ENCODE results near the gene CDH6.

Gene CDH6
- total RNA-seq, result 0 reads per million in 4 donors

DNA sequence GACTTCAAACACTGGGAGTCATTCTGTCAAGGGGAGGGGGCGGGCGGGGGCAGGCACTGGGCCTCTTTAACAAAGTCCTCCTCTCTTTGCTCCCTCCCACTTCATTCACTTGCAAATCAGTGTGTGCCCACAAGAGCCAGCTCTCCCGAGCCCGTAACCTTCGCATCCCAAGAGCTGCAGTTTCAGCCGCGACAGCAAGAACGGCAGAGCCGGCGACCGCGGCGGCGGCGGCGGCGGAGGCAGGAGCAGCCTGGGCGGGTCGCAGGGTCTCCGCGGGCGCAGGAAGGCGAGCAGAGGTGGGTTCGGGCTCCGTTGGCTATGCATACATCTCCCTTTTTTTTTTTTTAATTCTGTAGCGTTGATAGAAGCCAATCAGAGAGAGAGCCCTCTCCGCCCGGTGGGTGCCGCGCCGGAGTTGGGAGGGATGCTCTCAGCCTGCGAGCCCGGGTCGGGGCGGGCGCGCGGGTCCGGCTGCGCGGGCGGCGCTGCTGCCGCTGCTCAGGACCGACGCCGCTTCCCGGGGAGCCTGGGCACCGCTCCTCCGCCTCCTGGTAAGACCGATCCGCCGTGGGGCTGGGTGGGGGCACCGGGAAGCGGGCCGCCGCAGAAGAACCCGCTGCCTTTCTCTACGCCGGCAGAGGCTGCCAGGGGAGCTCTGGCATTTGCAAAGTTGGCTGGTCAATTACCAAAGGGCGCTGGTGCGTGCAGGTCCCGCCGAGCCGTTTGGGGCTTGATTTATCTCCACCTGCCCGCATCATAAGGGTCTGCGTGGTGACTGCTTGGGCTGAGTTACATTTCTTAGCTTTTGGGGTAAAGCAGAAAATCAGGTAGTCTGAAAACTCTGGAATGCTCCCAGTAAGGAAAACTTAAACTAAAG is at the start of gene CDH6:
TSS of gene CDH6 (plus strand) at position 96 of the 877 bp plus-strand sequence. CDS start 73,788 bp downstream, outside the sequence.
- no peak for DNase-seq

GRCh38 chr5:31144364-31144763 is 49.1 kb upstream of the CDH6 start:
- DNase-seq, result no peak

- no peak for DNase-seq
Observed at GRCh38 chr5:31148959-31149475, 44.5 kb upstream of the CDH6 start.

- DNase-seq, result no peak
Observed at GRCh38 chr5:31153521-31153920, 40.0 kb upstream of the CDH6 start.

DNA sequence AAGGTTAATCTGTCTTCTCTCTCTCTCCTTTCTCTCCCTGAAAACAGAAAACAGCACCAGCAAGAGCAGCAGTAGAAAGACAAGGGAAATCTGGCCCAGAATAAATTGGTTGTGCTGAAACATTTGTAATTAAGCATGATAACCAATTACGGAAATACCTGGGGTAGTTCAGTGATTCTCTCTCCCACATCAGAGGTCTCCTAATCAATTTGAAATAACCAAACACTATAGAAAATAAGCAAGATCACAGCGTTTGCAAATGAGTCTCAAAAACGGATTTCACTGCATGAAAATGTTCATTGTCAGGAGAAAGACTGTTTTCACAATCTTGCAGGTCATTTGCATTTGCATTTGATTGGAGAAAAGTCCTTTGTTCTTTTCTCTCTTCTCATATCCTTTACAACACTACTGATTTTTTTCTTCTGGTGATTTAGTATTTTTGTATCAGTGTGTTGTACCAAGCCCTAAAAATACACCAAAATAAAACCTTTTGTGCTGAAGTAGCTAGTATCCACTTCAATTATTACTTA is 36.8 kb upstream of the CDH6 start:
- DNase-seq, result no peak

GRCh38 chr5:31157720-31158119 is 35.8 kb upstream of the CDH6 start:
- no peak for DNase-seq

DNA sequence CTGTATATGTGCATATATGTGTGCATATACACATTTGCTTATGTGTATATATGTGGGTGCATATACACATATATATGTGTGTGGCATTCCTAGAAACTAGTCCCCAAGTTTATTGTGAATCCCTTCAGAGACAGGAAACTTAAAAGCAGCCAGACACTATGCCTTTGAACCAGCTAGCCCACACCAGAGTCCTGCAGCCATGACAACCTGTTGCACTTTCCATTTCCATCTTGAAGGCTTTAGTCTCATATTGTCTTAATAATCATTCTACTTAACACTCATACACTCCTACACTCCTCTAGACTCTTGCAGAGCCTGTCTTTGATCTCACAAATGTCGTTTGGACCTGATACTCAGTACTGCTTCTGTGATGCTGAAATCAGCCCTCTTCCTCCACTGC is 34.8 kb upstream of the CDH6 start:
- DNase-seq, result no peak

DNA sequence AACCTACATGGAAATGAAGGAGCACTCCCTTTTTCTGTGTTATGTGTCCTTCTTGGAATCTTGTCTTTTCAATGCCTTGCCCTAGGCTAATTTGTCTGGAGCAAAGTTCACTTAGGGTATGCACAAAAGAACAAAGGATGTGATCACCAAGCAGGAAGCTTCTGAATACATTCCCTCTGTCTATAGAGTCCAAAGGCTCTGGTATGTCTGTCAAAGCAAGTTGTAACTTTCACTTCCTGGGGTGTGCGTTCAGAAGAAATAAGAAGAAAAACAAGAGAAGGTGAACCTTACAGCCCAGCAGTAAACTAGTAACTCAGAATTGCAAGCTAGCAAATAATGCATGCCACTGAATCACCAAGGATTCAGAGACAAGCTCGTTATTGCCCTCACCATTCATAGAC is 31.7 kb upstream of the CDH6 start:
- no peak for DNase-seq

DNA sequence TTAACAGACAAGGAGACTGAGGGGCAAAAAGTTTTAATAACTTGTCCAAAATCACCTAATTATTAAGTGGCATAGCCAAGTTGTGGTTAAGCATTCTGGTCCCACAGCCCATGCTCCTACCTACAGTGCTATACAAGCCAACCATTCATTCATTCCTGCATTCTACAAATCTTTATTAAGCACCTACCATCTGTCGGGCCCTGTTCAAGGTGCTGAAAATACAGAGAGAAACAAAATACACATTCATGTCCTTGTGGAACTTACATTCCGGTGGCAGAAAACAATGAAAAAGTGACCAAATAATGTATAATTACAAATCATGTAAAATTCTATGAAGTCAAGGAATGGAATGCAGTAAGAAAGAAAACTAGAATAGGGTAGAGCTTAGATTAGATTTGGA is 27.8 kb upstream of the CDH6 start:
- no peak for DNase-seq

- no peak for DNase-seq
Observed at GRCh38 chr5:31169379-31169778, 24.1 kb upstream of the CDH6 start.

DNA sequence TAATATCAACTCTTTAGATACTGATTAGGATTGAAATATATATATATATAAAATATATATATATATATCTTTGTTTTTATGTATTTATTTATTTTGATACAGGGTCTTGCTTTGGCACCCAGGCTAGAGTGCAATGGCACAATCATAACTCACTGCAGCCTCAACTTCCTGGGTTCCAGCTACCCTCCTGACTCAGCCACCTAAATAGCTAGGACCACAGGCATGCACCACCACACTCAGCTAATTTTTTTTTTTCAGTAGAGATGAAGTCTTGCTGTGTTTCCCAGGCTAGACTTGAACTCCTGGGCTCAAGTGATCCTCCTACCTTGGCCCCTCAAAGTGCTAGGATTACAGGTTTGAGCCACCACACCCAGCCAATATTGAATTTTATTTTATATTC is 20.6 kb upstream of the CDH6 start:
- no peak for DNase-seq

GRCh38 chr5:31173614-31174013 is 19.9 kb upstream of the CDH6 start:
- DNase-seq, result no peak

DNA sequence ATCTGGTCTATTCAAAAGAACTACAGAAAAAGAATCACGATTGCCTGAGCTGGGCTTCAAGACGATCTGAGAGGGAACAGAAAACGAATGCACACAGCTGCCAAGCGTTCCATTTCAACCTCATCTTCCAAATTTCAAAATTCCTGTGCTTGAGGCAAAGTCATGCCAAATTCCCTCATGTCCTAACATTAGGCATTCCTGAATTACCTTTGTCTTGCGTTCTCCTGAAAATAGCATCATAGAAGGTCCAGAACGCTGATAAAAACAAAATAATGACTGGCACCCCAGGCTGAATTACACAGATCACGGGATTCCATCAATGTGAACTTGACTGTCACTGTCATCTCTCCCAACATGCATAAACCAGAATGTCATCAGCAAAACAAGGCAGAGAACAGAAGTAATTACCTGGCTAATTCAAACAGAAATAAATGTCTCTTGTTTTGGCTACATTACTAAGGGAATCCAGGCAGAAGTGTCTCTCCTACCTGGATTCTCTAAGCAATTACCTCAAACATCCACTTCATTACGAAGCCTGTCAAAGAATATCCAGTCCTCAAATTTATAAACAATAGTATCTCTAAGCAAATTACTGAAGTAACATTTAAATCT is 12.0 kb upstream of the CDH6 start:
- DNase-seq, result no peak

- no peak for DNase-seq
Observed at GRCh38 chr5:31182136-31182535, 11.3 kb upstream of the CDH6 start.

- no peak for DNase-seq
Observed at GRCh38 chr5:31185951-31186350, 7.5 kb upstream of the CDH6 start.

GRCh38 chr5:31186672-31187267 is 6.7 kb upstream of the CDH6 start:
- DNase-seq, result peak in 1 of 5 donors; percentile 3

- no peak for DNase-seq
Observed at GRCh38 chr5:31187591-31187990, 5.9 kb upstream of the CDH6 start.

DNA sequence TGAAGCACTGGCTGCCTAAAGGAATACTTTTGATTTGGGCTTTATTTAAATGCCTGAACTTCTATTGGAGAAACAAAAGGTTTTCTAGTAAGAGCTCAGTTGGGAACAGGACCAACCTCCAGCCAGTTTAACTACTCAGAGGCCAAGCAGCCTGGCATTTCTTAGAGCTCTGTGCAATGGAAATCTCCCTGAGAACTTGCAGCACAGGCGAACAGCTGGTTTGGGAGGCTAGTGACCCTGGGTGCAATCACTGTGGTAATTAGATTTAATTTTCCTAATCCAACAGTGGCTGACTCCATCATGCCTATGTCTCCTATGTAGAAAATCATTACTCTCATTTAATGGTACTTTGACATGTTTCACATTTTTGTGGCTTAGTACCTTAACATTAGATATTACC is 1.0 kb upstream of the CDH6 start:
- no peak for DNase-seq

GRCh38 chr5:31193116-31193515 is 370 bp upstream of the CDH6 start:
- no peak for DNase-seq

DNA sequence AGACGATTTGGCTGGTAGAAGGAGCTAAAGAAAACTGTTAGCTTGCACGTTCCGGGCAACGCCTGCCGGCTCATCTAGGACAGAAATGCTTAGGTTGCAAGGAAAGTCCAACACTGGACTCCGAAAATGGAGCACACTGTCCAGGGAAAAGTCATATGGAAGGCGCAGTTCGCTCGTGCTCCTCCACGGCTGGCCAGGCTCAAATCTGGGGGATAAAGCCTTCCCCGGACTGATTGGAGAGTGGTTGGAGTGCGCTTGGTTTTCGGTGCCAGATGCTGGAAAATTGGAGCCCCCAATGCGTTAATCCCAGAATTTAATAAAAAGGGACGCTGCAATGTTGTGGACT is 955 bp downstream of the CDH6 start:
- DNase-seq, result no peak

- DNase-seq, result no peak
Observed at GRCh38 chr5:31194892-31195555, 1.5 kb downstream of the CDH6 start.

DNA sequence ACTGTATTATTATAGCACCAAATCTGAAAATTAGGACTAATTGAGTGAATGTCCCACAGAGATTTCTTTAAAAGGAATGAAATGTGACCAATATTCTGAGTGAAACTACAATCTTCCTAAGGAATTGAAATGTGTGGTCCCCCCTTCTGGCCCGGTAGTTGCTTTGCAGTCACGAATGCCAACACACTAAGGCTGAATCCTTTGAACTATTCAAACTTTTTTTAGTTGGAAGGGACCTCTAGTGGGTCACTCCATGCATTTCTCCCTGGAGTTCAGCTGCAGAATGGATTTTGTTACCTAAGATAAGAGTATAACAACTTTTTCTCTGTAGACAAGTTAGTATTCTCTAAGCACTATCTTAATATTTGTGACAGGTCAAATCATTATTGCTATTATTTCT is 2.8 kb downstream of the CDH6 start:
- no peak for DNase-seq

DNA sequence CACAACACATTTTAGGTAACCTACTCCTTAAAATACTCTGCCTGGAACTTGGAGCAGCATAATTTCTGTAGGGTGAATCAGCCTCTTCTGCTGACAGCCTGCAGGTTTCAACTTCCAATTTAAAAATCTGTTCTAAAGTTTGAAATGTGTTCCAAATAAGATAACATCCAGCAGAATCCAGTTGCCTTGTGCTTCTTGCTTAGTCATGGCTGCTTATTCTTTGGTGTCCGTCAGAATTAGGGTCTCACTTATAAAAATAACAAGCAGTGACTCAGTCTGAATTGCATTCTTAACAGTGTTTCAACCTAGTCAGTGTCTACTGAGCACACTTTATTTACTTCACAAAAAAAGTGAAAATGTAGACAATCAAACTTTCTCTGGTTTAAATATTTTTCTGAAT is 3.7 kb downstream of the CDH6 start:
- DNase-seq, result no peak

All from T-helper 1 cell (primary cell).